SW480 (cell line): ENCODE measurements around the gene LIX1L.

ENCODE experiments used
- DNase-seq: peaks from one replicate; pipeline ENCODE4 v3.0.0-alpha.2; 2016; ENCODE audit warnings: low spot score

Gene LIX1L

DNA sequence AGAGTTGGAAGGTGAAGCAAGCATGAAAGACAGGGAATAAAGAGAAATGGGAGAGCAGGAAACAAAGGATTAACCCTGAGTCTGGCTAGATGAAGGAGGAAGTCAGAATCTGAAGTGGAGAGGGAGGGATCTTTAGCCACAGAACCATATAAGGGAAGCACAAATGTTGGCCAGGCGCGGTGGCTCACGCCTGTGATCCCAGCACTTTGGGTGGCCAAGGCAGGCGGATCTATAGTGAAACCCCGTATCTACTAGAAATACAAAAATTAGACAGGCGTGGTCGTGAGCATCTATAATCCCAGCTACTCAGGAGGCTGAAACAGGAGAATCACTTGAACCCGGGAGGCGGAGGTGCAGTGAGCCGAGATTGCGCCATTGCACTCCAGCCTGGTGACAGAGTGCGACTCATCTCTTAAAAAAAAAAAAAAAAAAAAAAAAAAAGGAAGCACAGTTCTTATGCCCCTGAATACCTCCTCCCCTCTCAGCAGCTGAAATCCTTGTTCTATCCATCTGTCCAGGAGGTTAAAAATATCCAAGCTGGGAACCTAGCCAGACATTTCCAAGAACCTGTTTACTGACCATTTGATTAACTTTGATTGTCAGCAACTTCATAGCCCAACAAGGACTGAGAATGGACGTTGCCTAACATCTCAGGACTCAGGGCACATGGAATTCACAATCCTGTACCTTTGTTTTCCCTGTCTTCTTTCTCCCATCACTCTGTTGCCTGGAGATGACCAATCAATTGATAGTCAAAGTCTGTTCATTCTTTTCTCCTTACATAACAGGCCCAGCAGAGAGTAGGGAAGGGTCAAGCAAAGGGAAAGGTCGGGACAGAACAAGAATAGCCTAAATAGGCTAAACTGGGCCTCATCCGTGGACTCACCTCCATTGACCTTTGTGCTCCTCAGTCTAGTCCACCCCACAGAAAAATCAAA, 28.0 kb upstream of the LIX1L start:
- DNase-seq = no peak

DNA sequence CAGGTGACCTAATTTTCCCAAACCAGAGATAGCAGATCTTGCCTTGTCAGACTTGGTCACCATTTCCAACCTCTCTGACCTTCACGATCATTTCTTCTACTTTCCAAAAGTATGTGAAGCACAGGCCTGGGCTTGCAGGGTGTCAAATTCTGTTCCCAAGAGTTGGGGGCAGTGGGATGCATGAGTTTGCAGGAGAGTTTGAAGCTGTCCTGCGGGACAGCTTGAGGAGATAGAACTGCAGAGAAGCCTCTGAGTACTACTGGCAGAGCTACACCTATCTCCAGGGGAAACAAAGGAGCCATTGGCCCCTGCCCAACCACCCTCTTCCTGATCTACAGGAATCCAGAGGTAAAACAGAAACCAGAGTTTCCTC, 27.3 kb upstream of the LIX1L start:
- DNase-seq = no peak

- DNase-seq = no peak
Observed at GRCh38 chr1:145983960-145984830, 26.4 kb upstream of the LIX1L start.

- DNase-seq = no peak
Observed at GRCh38 chr1:145983206-145983675, 25.4 kb upstream of the LIX1L start.

DNA sequence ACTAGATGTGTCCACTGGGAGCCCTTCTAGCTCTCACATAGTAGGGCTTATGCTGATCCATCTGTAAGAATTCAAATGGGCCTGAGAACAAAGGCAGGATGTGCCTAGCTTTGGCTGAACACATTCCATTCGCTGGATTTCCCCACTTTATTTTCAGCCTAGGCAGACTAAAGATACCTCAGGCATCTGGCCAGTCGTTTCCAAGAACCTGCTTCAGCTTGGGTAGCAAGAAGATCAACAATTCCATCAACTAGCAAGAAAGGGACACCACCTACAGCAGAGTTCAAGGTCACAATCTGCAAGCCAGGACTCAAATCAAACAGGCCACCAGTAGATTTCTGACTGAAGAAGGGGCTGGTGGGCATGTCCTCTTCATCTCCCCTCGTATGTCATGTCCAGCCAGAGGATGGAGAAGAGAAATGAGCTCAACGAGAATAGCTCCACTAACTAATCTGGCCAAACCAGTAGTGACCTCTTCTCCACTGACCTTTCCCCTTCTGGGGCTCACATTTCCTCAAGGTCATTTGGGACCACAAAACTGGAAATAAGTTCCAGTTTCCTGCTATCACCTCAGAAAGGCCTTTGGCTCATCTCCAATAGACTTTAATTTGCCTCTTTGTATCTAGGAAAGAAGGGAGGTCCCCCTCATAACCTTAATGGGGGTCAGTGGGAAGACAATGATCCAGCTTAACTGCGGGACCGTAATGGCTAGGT, 24.4 kb upstream of the LIX1L start:
- DNase-seq = no peak

DNA sequence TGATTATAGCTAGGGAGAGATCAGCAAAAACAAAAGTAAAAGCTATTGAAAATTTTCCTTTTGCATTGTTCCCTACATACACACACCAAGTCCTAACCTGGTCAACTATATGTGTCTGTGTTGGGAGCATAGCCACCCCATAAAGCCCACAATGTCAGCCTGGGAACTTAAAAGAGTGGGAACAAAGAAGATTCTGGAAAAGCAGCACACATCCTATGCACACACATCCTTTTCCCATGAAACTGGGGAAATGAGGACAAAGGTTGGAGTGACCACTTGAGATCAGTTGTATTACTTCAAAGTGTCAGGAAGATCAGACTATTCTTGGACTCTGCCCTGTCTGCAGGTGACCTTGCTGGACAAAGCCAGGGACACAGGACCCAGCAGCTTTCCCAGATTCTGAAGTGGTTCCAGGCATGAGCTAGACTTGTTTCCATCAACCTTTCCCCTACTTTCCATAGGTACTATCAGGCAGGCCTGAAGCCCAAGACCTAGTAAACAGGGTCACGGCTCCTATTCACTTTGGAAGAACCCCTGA, 22.7 kb upstream of the LIX1L start:
- DNase-seq = no peak

DNA sequence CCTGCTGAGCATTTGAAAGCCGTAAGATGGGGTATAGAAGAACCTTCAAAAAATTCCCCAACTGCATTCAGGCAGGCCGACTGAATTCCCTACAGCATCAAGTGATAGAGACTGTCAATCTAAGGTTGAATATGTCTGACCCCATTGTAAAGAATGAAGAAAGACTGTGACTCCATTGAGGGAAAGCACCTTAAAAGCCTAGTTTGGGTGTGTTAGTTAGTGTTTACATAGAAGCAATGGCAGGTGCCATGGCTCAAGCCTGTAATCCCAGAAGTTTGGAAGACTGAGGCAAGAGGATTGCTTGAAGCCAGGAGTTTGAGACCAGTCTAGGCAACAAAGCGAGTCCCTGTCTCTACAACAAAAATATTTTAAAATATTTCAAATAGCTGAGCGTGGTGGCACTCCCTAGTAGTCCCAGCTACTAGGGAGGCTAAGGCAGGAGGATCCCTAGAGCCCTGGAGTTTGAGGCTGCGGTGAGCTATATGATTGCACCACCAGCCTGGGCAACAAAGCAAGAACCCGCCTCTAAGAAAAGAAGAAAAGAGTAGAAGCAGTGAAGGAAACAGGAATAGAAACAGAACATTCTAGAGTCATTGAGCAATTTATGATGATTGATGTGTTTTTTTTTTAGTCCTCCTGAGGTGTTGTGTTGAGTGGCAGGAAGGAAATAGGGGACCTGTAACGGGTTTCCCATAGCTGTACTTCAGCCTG, 22.1 kb upstream of the LIX1L start:
- peak; percentile 51 for DNase-seq

DNA sequence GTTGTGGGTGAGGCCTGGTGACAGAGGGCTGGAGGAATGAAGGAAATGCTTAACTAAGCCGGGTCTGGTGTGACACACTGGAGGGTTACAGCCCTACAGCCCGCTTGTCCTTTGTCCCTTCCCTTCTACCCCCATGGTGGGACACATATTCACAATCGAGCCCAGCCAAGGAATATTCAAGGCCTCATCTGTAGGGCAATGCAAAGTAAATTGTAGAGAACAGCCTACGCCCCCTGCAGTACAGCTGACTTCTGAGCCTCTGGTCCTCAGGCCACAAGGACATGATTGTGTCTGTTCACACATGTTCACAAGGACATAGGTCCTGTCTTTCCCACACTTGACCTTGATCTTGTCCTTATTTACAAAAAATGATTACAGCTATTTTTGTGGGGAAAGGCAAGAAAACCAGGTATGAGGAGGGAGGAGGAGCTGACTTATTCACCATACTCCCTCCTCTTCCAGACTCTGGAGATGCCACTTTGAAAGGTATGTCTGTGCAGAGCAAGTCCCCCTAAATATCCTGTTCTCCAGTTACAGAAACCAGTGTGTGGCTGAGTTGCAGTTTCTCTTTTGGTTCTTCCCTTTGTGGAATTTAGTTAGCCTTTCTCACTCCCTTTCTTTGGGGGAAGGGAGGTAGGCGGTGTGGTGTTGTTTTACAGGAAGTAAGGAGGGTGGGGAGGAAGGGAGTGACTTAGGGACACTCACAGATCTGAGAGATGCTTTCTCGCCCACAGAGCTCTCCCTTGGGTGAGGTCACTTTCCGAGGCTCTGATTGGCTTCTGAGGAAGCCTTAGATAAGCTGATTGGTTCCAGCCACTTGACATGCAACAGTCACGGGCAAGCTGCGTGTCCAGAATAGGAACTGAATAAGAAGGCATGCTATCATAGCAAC, 21.3 kb upstream of the LIX1L start:
- peak; percentile 100 for DNase-seq

DNA sequence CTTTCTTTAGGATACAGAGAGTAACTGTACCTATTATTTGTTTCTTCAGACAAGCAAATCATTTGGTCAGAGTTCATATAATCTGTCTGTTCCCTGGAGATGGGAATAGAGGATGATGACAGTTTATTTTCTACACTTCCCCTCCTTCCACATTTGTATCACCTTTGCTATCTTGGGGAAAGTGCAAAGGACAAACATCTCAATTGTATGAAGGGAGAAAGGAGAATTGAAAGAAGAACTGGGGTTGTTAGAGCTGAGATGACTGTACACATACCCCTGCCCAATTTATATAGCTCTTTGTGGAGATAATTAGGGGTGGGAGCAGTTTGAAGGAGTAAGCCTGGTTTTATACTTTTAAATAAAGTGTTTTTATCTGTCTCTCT, 20.6 kb upstream of the LIX1L start:
- no peak for DNase-seq

DNA sequence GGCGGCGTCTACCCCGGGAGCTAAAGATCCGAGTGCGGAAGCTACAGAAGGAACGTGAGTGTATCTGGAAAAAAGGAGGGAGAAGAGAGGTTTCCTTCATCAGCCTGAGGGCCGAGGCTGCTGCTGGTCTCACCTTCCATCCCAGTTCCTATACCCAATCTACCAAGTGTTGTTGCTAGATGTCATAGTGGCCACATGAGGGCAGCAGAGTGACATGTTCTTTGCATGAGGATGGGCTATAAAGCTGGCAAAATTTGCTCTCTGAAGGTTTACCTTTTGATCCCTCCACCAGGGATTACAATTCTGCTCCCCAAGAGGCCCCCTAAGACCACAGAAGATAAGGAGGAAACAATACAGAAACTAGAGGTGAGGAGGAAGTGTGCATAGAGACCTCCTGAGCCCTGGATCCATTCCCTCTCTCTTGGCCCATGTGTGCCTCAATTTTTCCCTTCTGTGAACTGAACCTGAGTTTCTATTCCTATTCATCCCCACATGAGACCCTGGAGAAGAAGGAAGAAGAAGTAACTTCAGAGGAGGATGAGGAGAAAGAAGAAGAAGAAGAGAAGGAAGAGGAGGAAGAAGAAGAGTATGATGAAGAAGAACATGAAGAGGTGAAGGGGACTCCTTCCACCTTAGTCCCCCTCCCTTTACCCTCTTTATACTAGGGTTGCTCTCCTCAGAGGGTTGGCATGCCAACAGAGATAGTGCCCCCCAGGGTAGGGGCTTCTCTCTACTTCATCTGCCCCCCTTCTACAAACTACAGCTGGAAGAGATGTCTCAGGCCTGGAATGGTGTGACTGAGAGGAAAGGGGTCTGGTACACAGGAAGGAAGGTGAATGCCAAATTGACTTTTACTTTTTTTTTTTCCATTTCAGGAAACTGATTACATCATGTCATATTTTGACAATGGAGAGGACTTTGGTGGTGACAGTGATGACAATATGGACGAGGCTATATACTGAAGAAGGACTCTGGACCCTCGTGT, 20.0 kb upstream of the LIX1L start:
- DNase-seq = peak; percentile 89

DNA sequence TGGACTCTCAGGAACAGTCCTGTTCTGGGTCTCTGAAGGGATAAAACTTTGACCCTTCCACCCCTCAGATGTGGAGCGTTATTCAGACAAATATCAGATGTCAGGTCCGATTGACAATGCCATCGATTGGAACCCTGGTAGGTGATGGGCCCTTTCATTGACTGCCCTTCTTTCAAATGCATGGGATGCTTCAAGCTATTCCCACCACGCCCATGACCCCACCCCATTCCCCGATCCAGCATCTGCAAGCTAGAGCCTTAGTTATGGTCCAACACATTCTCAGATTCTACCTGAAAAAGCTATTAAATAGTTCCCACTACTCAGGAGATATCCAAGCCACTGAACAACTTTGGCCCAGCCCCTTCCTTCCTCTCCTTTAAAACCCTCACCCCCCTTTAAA, 19.2 kb upstream of the LIX1L start:
- no peak for DNase-seq

DNA sequence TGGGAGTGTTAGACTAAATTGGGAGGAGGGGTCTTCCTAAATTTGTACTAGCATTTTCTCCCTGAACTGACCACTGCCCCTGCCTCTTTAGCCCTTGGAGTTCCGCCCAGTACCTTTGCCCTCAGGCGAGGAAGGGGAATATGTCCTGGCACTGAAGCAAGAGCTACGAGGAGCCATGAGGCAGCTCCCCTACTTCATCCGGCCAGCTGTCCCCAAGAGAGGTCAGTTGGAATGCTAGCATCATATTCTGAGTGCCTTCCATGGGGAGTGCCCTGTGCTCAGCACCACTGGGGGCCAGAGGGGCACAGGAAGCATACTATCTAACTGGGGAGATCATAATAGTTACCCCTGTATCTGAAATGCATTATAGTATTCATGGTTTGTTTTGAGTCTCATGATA, 17.4 kb upstream of the LIX1L start:
- no peak for DNase-seq

GRCh38 chr1:145974721-145975120, 16.9 kb upstream of the LIX1L start:
- DNase-seq = no peak

- DNase-seq = no peak
Observed at GRCh38 chr1:145972580-145972979, 14.8 kb upstream of the LIX1L start.

- no peak for DNase-seq
Observed at GRCh38 chr1:145967288-145967687, 9.5 kb upstream of the LIX1L start.

GRCh38 chr1:145965119-145965744, 7.4 kb upstream of the LIX1L start:
- no peak for DNase-seq

- peak; percentile 91 for DNase-seq
Observed at GRCh38 chr1:145964328-145965118, 6.7 kb upstream of the LIX1L start, which contains the start of the genes ANKRD34A and POLR3GL. Gene ANKRD34A (minus strand): TSS chr1:145964575. CDS start chr1:145961759, 2,816 bp downstream. Gene POLR3GL (plus strand): TSS chr1:145964690. CDS start chr1:145974866, 10,176 bp downstream.
